OCI-LY3 (cell line): ENCODE results near the gene EPHA2.

ENCODE experiments used
- H2AFZ ChIP-seq: fragments of 200-600, 300-600 bp; shearing (Covaris generic); 2 replicates; pipeline ENCODE4 v1.6.0; 2014; ENCODE audit warnings: antibody characterized with exemption, low read depth, low read length
- H3K27ac ChIP-seq: fragments of 200-600, 300-600 bp; sonication (generic); 2 replicates; pipeline ENCODE4 v1.5.1; 2014; ENCODE audit warnings: mild to moderate bottlenecking, low read length, moderate library complexity, mixed read lengths
- H3K27me3 ChIP-seq: fragments of 200-600, 300-600 bp; sonication (generic); 2 replicates; pipeline ENCODE4 v1.6.1; 2014; ENCODE audit warnings: low read depth, low read length, mixed read lengths
- H3K36me3 ChIP-seq: fragments of 200-600, 300-600 bp; sonication (generic); replicated peaks from 2 replicates; pipeline ENCODE3; 2014; ENCODE audit warnings: low read depth, low read length, mixed read lengths
- H3K4me1 ChIP-seq: fragments of 300-600, 200-600 bp; sonication (generic); 2 replicates; pipeline ENCODE4 v1.6.1; 2014; ENCODE audit warnings: low read length, mixed read lengths
- H3K4me2 ChIP-seq: fragments of 200-600, 300-600 bp; sonication (generic); 2 replicates; pipeline ENCODE4 v1.6.1; 2014; ENCODE audit warnings: low read length, mixed read lengths
- H3K4me3 ChIP-seq: fragments of 300-600, 200-600 bp; sonication (generic); 2 replicates; pipeline ENCODE4 v1.5.1; 2014; ENCODE audit warnings: antibody characterized with exemption, mild to moderate bottlenecking, low read length, moderate library complexity
- H3K79me2 ChIP-seq: fragments of 300-600, 200-600 bp; shearing (Covaris generic); 2 replicates; pipeline ENCODE4 v1.6.1; 2014; ENCODE audit warnings: mild to moderate bottlenecking, low read length, mixed read lengths
- H3K9ac ChIP-seq: fragments of 300-600, 200-600 bp; shearing (Covaris generic); 2 replicates; pipeline ENCODE4 v1.6.0; 2014; ENCODE audit warnings: mild to moderate bottlenecking, low read length, moderate library complexity
- H3K9me3 ChIP-seq: fragments of 200-600, 300-600 bp; shearing (Covaris generic); 2 replicates; pipeline ENCODE4 v1.6.1; 2014; ENCODE audit warnings: low read length, mixed read lengths; ENCODE audit not compliant: insufficient read depth
- H4K20me1 ChIP-seq: fragments of 200-600, 300-600 bp; sonication (generic); 2 replicates; pipeline ENCODE4 v1.6.1; 2016; ENCODE audit warnings: low read length, mixed read lengths; ENCODE audit not compliant: insufficient read depth
- CTCF ChIP-seq: fragments of 200-600, 300-600 bp; sonication (generic); IDR thresholded peaks from 2 replicates; pipeline ENCODE4 v1.5.1; 2014; ENCODE audit warnings: antibody characterized with exemption, low read length, low read depth
- EZH2phosphoT487 ChIP-seq: fragments of 200-600 bp; shearing (Covaris generic); IDR thresholded peaks from 2 replicates; pipeline ENCODE4 v1.6.1; 2018; ENCODE audit warnings: antibody characterized with exemption, mixed run types, low read depth

Gene EPHA2

GRCh38 chr1:16203550-16203949 lies 47.7 kb upstream of the EPHA2 start:
- no peaks in the 10 kb centered on the region for H3K79me2 ChIP-seq
- H3K36me3 ChIP-seq: no peaks in the 10 kb centered on the region
- no peak overlapping the region for H3K9ac ChIP-seq
- no peaks in the 10 kb centered on the region for H3K9me3 ChIP-seq
- H3K4me1 ChIP-seq: peaks cover 8% of the 10 kb centered on the region; the same call in 1 of the 2 replicates
- TF ChIP-seq EZH2phosphoT487 (no peak), CTCF (no peak)
- H4K20me1 ChIP-seq: no peaks in the 10 kb centered on the region
- H3K4me3 ChIP-seq: no peak overlapping the region
- no peak overlapping the region for H3K4me2 ChIP-seq
- no peak overlapping the region for H2AFZ ChIP-seq
- H3K27me3 ChIP-seq: no peaks in the 10 kb centered on the region
- H3K27ac ChIP-seq: no peak overlapping the region

- Histone ChIP-seq H3K4me1 (peaks cover 8% of the 10 kb centered on the region; the same call in 1 of the 2 replicates), H4K20me1 (no peaks in the 10 kb centered on the region), H2AFZ (no peak overlapping the region), H3K4me3 (no peak overlapping the region), H3K9me3 (no peaks in the 10 kb centered on the region), H3K36me3 (no peaks in the 10 kb centered on the region), H3K4me2 (no peak overlapping the region), H3K79me2 (no peaks in the 10 kb centered on the region), H3K9ac (no peak overlapping the region), H3K27me3 (no peaks in the 10 kb centered on the region), H3K27ac (no peak overlapping the region)
- TF ChIP-seq EZH2phosphoT487 (no peak), CTCF (no peak)
Measured at GRCh38 chr1:16202281-16203210, 46.7 kb upstream of the EPHA2 start.

GRCh38 chr1:16199700-16200099 lies 43.8 kb upstream of the EPHA2 start:
- no peaks in the 10 kb centered on the region for H3K36me3 ChIP-seq
- H2AFZ ChIP-seq: no peak overlapping the region
- no peak overlapping the region for H3K4me2 ChIP-seq
- H3K79me2 ChIP-seq: no peaks in the 10 kb centered on the region
- H3K9ac ChIP-seq: no peak overlapping the region
- TF ChIP-seq EZH2phosphoT487: no peak
- no peak for TF ChIP-seq CTCF
- H3K4me1 ChIP-seq: no peaks in the 10 kb centered on the region
- H3K27ac ChIP-seq: no peak overlapping the region
- H3K9me3 ChIP-seq: no peaks in the 10 kb centered on the region
- H4K20me1 ChIP-seq: no peaks in the 10 kb centered on the region
- no peak overlapping the region for H3K4me3 ChIP-seq
- no peaks in the 10 kb centered on the region for H3K27me3 ChIP-seq

- Histone ChIP-seq H3K4me1 (no peaks in the 10 kb centered on the region), H3K27ac (no peak overlapping the region), H3K36me3 (no peaks in the 10 kb centered on the region), H3K79me2 (no peaks in the 10 kb centered on the region), H3K4me3 (no peak overlapping the region), H3K4me2 (no peak overlapping the region), H3K9ac (no peak overlapping the region), H3K27me3 (no peaks in the 10 kb centered on the region), H4K20me1 (no peaks in the 10 kb centered on the region), H3K9me3 (no peaks in the 10 kb centered on the region), H2AFZ (no peak overlapping the region)
- no peak for TF ChIP-seq CTCF
- TF ChIP-seq EZH2phosphoT487: no peak
Measured at GRCh38 chr1:16199157-16199501, 43.3 kb upstream of the EPHA2 start.
